GM12892 (cell line): ENCODE measurements around the gene RIPK4.

ENCODE experiments used
- POLR2A ChIP-seq: IDR thresholded peaks from 2 replicates; pipeline ENCODE4 v1.6.1; 2011; ENCODE audit warnings: low read depth, low read length, control low read depth
- POLR2AphosphoS5 ChIP-seq: IDR thresholded peaks from 2 replicates; pipeline ENCODE4 v1.6.1; 2011; ENCODE audit warnings: low read depth, low read length, control low read depth

DNA sequence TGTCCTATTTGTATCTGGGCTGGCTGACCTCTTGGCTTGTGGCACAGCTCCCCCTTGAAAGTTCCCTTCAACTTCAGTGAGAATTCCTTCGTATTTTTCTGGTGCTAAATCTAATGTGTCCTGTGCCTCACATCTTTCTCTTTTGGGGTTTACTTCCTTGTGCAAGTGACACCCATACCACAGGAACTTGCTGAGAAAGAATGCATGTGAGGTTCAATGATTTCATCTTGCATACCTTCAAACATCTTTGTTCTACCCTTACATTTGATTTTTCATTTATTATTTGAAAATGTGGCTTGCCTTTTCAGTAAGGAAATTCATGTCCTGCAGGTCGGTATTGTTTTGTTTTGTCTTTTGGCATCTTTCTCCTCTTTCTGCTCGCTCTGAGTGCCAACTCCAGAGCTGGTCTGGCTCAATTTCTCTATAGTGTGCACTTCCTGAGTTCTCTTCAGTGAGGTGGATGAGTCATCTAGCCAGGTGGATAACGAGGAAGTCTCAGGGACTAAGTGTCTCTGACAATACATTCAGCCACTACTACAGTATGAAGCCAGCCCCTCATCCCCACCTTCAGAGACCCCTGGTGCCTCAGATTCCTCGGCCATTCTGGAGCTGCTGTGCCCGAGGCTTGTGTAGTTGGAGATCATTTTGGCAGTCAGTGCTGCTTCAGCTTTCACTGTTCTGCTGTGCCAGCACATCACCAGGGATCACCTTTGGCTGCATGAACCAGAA lies 59.5 kb downstream of the RIPK4 start:
- TF ChIP-seq POLR2A (no peak), POLR2AphosphoS5 (no peak)
